ENCODE measurements around the gene ARHGAP6. TPM values are rescaled to one million over a fixed set of nuclear protein-coding genes. Genes with fewer than 3 reads are reported as not detected.

ARHGAP6 gene
- total and polyA plus RNA-seq, 8 donors: 7.0 to 25.4 (median 20.5) TPM

GRCh38 chrX:11702420-11702819 is 36.7 kb upstream of the ARHGAP6 start:
- DNase-seq: no peak
- Histone ChIP-seq H3K27me3 (no peaks in the 10 kb centered on the region), H3K9me3 (no peaks in the 10 kb centered on the region), H3K27ac (no peak overlapping the region), H3K36me3 (no peaks in the 10 kb centered on the region), H3K4me3 (no peak overlapping the region), H3K4me1 (no peaks in the 10 kb centered on the region)
- intact Hi-C loops (cut with DNase I): no loop called here
- no peak for ATAC-seq
- no peak for TF ChIP-seq CTCF (IDR thresholded peaks at IDR 0.05)

GRCh38 chrX:11698702-11699101 is 33.0 kb upstream of the ARHGAP6 start:
- no peak for ATAC-seq
- no peak for TF ChIP-seq CTCF (IDR thresholded peaks at IDR 0.05)
- Histone ChIP-seq H3K9me3 (no peaks in the 10 kb centered on the region), H3K27me3 (no peaks in the 10 kb centered on the region), H3K4me3 (no peak overlapping the region), H3K27ac (peak overlapping the region in 1 of 2 donors; percentile 44), H3K36me3 (no peaks in the 10 kb centered on the region), H3K4me1 (no peaks in the 10 kb centered on the region)
- DNase-seq: peak in 2 of 4 donors; percentile 22 to 42
- intact Hi-C loops (cut with DNase I): no loop called here

- DNase-seq (no peak), ATAC-seq (no peak)
- intact Hi-C loops (cut with DNase I): no loop called here
- Histone ChIP-seq H3K36me3 (no peaks in the 10 kb centered on the region), H3K27me3 (no peaks in the 10 kb centered on the region), H3K9me3 (no peaks in the 10 kb centered on the region), H3K4me1 (no peaks in the 10 kb centered on the region), H3K4me3 (no peak overlapping the region), H3K27ac (no peak overlapping the region)
- no peak for TF ChIP-seq CTCF (IDR thresholded peaks at IDR 0.05)
Measured at GRCh38 chrX:11688201-11688600, 22.5 kb upstream of the ARHGAP6 start.

- Histone ChIP-seq H3K4me1 (no peaks in the 10 kb centered on the region), H3K27ac (no peak overlapping the region), H3K27me3 (no peaks in the 10 kb centered on the region), H3K9me3 (no peaks in the 10 kb centered on the region), H3K4me3 (no peak overlapping the region), H3K36me3 (no peaks in the 10 kb centered on the region)
- intact Hi-C loops (cut with DNase I): no loop called here
- TF ChIP-seq CTCF (IDR thresholded peaks at IDR 0.05): no peak
- ATAC-seq (no peak), DNase-seq (no peak)
Measured at GRCh38 chrX:11687157-11687556, 21.4 kb upstream of the ARHGAP6 start.

- no peaks in the 10 kb centered on the region for H3K4me1 ChIP-seq
- no peak for TF ChIP-seq CTCF (IDR thresholded peaks at IDR 0.05)
- H3K27ac ChIP-seq: no peak overlapping the region
- ATAC-seq (no peak), DNase-seq (no peak)
- intact Hi-C loops (cut with DNase I): no loop called here
- no peaks in the 10 kb centered on the region for H3K27me3 ChIP-seq
- no peaks in the 10 kb centered on the region for H3K36me3 ChIP-seq
- H3K9me3 ChIP-seq: no peaks in the 10 kb centered on the region
- no peak overlapping the region for H3K4me3 ChIP-seq
Measured at GRCh38 chrX:11683057-11683456, 17.3 kb upstream of the ARHGAP6 start.
